SH-SY5Y (cell line): Measurements from ENCODE around the gene GDF9.

Experiments used
- GATA2 ChIP-seq: IDR thresholded peaks from 2 replicates; pipeline ENCODE4 v1.6.1; 2011; ENCODE audit warnings: mild to moderate bottlenecking, low read depth, low read length
- GATA3 ChIP-seq: IDR thresholded peaks from 2 replicates; pipeline ENCODE4 v1.6.1; 2011; ENCODE audit warnings: low read depth, mild to moderate bottlenecking, low read length, moderate library complexity

GDF9 gene, protein sequence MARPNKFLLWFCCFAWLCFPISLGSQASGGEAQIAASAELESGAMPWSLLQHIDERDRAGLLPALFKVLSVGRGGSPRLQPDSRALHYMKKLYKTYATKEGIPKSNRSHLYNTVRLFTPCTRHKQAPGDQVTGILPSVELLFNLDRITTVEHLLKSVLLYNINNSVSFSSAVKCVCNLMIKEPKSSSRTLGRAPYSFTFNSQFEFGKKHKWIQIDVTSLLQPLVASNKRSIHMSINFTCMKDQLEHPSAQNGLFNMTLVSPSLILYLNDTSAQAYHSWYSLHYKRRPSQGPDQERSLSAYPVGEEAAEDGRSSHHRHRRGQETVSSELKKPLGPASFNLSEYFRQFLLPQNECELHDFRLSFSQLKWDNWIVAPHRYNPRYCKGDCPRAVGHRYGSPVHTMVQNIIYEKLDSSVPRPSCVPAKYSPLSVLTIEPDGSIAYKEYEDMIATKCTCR

DNA sequence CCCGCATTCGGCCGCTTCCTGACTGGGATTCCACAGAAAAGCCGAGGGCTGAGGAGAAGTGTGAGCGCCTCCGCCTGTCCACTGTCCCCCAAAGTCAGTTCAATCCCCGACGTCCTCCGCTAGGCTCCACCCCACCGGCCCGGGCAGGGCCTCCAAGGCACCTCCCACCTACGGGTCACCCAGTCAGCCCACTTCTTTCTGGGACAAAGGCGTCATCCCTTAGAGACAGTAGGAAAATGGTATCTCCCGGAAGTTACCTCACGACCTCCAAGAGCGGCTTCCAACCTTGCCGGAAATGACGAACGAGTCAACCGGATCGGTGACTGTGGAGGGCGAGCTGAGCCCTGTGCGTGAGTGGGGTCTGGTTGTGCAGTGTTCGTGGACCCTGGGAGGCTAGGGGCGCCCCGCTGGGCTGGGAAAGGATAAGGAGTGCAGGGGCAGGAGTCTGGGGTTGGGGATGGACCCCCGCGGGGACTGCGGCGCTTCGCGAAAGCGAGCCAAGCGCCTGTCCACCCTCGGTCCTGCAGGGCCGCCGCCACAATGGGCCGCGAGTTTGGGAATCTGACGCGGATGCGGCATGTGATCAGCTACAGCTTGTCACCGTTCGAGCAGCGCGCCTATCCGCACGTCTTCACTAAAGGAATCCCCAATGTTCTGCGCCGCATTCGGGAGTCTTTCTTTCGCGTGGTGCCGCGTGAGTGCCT lies at the start of gene GDF9, which contains the start of gene UQCRQ:
TSS of gene GDF9 (minus strand) at position 128 of the 704 bp plus-strand sequence. CDS start 1,936 bp downstream, outside the sequence.
TSS of gene UQCRQ (plus strand) at position 301 of the 704 bp plus-strand sequence. CDS start at position 541, 240 bp downstream.
- TF ChIP-seq GATA3 (no peak), GATA2 (no peak)

DNA sequence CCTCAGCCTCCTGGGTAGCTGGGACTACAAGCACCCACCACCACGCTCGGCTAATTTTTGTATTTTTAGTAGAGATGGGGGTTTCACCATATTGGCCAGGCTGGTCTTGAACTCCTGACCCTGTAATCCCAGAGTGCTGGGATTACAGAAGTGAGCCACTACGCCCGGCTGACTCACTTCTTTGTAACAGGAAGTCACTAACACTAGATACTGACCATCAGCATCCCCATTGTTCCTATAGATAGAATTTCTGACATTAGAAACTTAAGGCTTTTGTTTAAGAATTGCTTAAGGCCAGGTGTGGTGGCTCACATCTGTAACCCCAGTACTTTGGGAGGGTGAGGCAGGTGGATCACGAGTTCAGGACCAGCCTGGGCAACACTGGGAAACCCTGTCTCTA lies 49.4 kb upstream of the GDF9 start:
- TF ChIP-seq GATA2 (no peak), GATA3 (no peak)

DNA sequence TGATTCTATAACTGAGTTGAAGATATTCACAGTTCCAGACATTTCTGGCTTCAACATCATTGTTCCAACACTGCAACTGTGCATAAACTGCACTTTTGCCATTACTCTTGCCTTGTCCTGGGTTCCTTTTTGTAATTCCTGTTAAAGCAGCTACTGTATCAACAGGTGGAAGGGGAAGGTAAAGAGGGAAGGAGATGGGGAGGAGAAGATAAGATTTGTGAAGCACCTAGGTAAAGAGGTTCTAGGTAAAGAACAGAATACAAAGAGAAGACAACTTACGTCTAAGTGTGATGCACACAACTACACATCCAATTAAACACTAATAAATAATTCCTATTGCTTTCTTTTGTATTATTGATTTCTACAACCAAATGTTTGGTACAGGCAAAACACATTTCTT lies 43.4 kb upstream of the GDF9 start:
- no peak for TF ChIP-seq GATA2
- TF ChIP-seq GATA3, result no peak

DNA sequence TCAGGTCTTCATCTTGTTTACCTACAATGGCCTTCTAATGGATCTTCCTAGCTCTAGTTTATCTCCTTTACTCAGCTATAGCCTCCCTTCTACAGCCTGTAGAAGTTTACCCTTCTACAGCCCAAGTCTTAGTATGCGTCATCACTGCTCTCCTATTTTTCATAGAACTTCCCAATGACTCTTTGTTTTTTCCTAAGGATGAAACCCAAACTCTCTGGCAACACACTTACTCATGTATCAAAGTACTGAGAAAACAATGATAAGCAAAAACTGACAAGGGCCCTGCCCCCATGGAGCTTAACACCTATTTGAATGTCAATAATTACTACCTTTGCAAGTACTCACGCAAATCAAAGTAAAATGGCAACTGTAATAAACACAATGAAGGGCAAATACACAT lies 40.9 kb upstream of the GDF9 start:
- no peak for TF ChIP-seq GATA2
- no peak for TF ChIP-seq GATA3

DNA sequence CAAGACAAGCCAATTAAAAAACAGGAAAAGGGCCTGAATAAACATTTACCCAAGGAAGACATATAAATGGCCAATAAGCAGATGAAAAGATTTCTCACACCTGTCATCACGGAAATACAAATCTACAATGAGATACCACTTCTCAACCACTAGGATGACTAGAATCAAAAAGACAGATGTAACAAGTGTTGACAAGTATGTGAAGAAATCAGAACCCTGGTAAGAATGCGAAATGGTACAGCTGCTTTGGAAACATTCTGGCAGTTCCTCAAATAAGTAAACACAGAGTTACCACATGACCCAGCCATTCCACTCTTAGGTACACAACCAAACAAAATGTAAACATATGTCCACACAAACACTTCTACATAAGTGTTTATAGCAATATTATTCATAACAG lies 39.7 kb upstream of the GDF9 start:
- TF ChIP-seq GATA2, result no peak
- TF ChIP-seq GATA3, result no peak

DNA sequence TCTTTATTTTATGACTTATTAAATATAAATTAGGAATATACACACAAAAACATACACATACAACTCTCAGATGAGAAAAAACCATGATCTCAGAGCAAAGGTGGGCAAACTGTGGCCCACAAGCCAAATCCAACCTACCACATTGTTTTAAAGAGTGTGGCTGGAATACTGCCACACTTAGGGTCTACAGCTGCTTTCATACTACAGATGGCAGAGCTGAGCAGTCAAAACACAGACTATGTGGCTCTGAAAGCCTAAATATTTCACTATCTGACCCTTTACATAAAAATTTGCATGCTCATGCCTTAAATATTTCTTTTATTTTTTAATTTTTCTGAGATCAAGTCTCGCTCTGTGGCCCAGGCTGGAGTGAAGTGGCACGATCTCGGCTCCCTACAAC lies 35.5 kb upstream of the GDF9 start:
- TF ChIP-seq GATA2 (no peak), GATA3 (no peak)

DNA sequence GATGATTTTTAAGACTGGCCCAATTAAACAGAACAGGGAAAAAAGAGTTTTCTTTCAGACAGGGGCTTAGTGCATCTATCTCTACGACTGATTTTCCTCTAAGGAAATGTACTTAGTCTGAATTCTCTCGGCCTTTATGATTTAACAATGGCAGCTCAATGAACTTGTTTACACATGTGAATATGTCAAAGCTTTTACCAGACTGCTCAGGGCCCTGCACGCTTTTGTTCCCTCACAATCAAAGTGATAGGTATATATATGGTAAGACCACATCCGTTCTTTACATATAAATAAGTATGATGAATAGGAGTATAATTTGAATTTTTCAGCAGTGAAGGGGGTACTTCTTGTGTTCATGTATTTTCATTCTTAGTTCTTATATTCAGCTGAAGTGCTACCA lies 34.8 kb upstream of the GDF9 start:
- TF ChIP-seq GATA2, result no peak
- TF ChIP-seq GATA3, result no peak

DNA sequence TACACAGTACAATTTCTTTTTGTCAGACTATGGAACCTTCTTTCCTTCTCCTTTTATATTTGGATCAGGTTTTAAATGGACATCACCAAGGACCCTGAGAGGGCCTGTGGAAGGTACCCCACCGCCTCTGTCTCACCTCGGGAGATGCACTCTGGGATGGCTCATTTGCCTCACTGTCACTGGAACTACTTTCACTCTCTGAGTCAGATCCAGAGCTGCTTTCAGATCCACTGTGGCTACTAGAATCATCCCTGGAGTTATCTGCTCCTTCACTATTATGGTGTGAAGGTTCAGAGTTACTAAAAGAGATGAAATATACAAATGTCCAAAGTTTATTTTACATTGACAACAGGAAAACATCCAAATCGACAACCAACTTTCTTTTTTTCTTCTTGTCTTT lies 31.8 kb upstream of the GDF9 start:
- TF ChIP-seq GATA3 (no peak), GATA2 (no peak)

DNA sequence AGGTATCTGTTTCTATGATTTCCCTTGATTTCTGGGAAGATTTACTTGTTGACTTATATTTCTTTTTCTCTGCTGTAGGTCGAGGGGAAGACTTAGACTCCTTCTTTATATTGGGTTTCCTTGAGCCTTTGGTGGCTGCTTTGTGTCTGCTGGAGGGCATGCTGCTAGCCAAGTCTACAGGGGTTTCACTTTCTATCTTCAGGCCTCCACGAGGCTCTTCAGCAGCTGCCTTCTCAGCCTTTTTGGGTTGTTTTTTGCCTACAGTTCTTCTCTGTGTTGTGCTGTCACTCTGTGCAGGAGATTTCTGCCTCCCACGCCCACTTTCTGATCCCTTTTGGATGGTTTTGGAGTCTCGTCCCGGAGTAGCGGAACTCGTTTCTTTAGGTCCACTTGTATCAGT lies 30.4 kb upstream of the GDF9 start:
- TF ChIP-seq GATA3 (no peak), GATA2 (no peak)

DNA sequence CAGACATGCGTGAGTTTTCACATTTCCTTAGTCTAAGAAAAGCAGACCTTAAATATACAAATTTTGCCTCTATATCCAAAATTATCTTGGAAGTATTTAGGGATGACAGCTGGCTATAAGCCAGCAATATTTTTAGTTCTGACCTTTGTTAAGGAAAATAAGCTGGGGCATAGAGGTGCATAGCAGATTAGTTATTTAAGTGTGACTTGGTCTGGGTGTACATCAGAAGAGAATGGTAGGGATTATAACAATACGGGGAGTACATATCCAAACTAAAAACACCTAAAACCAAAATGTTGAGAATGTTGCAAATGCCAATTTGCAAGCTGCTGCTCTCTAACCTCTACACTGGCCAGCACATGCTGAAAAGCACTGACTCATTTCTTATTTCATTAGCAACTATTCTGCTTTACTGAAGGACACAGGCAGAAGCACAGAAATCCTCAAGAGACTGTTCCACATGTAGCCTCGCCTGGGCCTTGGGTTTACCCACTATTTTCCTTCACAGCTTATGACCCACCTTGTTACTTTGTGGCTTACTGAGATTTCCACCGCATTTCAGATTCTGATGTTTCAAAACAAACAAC lies 29.5 kb upstream of the GDF9 start:
- no peak for TF ChIP-seq GATA3

DNA sequence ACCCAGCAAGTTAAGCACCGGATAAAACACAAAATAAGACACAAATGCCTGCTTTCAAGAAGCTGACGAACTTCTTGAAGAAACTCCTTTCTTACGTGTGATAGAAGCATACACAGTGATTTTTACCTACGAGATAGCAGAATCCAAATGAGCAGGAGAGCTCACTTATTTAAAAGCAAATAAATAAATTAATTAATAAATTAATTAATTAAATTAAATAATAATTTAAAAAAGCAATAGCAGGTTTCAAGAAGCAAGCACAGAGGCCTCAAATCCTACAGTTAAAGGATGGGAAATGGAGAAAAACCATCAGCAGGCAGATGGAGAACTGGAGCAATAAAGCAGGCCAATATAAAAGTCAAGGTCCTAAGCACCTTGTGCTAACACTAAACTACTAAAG lies 24.5 kb upstream of the GDF9 start:
- TF ChIP-seq GATA3 (no peak), GATA2 (no peak)

DNA sequence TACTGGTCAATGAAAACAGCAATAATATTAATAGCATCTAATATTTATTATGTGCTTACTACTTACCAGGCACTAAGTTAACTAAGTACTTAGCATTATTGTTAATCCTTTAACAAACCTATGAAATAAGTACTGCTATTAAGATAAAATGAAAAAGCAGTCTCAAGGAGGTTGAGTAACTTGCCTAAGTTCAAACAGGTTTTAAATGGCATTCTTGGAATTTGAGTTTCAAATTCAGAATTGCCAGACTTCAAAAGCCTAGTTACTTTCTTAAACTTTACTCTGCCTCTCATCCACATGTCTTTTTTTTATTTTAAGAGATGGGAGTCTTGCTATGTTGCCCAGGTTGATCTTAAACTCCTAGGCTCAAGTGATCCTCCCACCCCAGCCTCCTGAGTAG lies 23.2 kb upstream of the GDF9 start:
- no peak for TF ChIP-seq GATA2
- TF ChIP-seq GATA3, result no peak

DNA sequence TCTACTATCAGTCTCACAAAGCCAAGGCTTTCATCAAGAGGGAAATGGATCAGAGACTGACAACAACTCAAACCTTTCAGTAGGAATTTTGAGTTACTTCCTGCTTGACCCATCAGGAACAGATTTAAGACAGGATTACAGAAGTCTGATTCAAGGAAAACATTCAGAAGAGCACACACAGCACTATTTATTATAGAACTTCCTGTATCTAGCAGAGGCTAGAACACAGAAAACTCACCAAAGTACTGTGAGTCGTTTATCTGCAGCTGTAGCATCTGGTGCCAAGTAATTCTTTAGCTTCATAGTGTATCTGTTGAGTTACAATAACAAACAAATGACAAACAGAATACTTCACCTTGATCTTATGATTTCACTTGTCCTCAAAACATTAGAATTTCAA lies 21.0 kb upstream of the GDF9 start:
- TF ChIP-seq GATA3 (no peak), GATA2 (no peak)

DNA sequence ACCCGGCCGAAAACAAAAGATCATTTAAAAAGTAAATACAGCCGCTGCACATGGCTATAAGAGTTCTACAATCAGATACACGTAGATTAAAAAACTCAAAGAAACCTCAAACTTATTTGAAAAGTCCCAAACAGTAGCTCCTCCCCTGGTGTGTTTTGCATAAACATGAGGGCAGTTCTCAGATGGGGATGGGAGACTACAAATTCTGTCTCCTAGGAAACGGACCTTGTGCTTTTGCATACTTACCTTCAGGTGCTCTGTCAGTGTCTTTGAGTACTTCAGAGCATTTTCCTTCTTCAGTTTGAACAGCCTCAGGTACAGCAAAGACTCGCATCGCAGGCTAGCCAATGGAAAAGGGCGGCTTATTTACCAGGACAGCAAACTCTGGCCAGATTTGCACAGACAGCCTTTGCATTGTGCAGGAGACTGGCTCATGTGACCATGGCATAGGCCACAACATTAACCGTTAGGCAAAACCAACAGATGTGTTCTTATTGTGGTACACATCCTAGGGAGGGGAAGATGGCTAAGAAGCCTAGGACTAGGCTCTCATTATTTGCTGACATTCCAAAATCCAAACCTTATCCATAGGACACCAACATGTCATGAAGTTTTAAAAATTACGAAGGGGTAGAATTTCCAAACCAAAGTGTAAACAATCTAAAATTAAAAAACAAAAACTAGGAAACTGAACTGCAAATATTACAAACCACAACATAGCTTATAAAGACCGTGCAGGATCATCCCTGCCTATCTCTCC lies 20.0 kb upstream of the GDF9 start:
- TF ChIP-seq GATA2 (no peak), GATA3 (no peak)
